GM06990 (cell line): ENCODE measurements around the gene ZNF277.

ENCODE experiments used
- DNase-seq: peaks from one replicate; pipeline ENCODE4 v3.0.0-alpha.2; 2011; ENCODE audit not compliant: insufficient read length; ENCODE audit errors: extremely low read depth
- H3K27me3 ChIP-seq: replicated peaks from 2 replicates; pipeline ENCODE4 v1.6.0; 2011; ENCODE audit warnings: low read length; ENCODE audit not compliant: control insufficient read depth, insufficient read depth
- H3K36me3 ChIP-seq: 2 replicates; pipeline ENCODE4 v1.5.1; 2011; ENCODE audit warnings: low read length; ENCODE audit not compliant: control insufficient read depth, insufficient read depth
- H3K4me3 ChIP-seq: replicated peaks from 2 replicates; pipeline ENCODE4 v1.5.1; 2011; ENCODE audit warnings: low read depth, mild to moderate bottlenecking, control low read depth, low read length
- CTCF ChIP-seq: IDR thresholded peaks from 2 replicates; pipeline ENCODE4 v1.5.1; 2011; ENCODE audit warnings: low read length, control low read depth, mild to moderate bottlenecking, inconsistent platforms; ENCODE audit not compliant: insufficient read depth, poor library complexity, severe bottlenecking

The ZNF277 gene

GRCh38 chr7:112206238-112206990 is at the start of gene ZNF277, which contains the start of gene DOCK4:
Gene ZNF277, plus strand, starts transcription at chr7:112206695. Its CDS starts 22 bp downstream, at chr7:112206717.
Gene DOCK4, minus strand, starts transcription at chr7:112206399. Its CDS starts 261 bp downstream, at chr7:112206138.
- Histone ChIP-seq H3K4me3 (peak within 1 kb of the TSS; percentile 81), H3K27me3 (no peaks in the 10 kb centered on the region), H3K36me3 (no peaks in the 10 kb centered on the region)
- no peak for TF ChIP-seq CTCF
- DNase-seq = peak; percentile 96

GRCh38 chr7:112157072-112157471 is 49.4 kb upstream of the ZNF277 start:
- Histone ChIP-seq H3K36me3 (no peaks in the 10 kb centered on the region), H3K27me3 (no peaks in the 10 kb centered on the region), H3K4me3 (no peak overlapping the region)
- TF ChIP-seq CTCF = no peak
- DNase-seq = no peak

- Histone ChIP-seq H3K4me3 (no peak overlapping the region), H3K27me3 (no peaks in the 10 kb centered on the region), H3K36me3 (no peaks in the 10 kb centered on the region)
- TF ChIP-seq CTCF = no peak
- no peak for DNase-seq
Observed at GRCh38 chr7:112159351-112159750, 47.1 kb upstream of the ZNF277 start.

GRCh38 chr7:112160130-112160770 is 46.2 kb upstream of the ZNF277 start:
- Histone ChIP-seq H3K27me3 (no peaks in the 10 kb centered on the region), H3K36me3 (no peaks in the 10 kb centered on the region), H3K4me3 (no peak overlapping the region)
- no peak for TF ChIP-seq CTCF
- no peak for DNase-seq

GRCh38 chr7:112160771-112161150 is 45.7 kb upstream of the ZNF277 start:
- Histone ChIP-seq H3K4me3 (no peak overlapping the region), H3K36me3 (no peaks in the 10 kb centered on the region), H3K27me3 (no peaks in the 10 kb centered on the region)
- no peak for DNase-seq
- no peak for TF ChIP-seq CTCF
